Suppressor macrophage (primary cell): Measurements from ENCODE around the gene RIMBP3C.
A peak's percentile ranks its signal among the peaks of the same experiment; 100 is the strongest.
"Not testable (repeated sequence)": the region's sequence is repeated elsewhere in the genome, so short reads cannot be mapped to it uniquely, and the experiment has no call there.

Experiments used
- DNase-seq, 4 experiments: peaks; one replicate each; pipeline ENCODE4 v3.0.0-alpha.2; 2020 to 2022
- total RNA-seq, 17 experiments: gene quantifications; one replicate each; lab custom pipeline; 2026; ENCODE audit warnings: mixed read lengths in 6 of 17, inconsistent platforms in 3 of 17; lab: John Stamatoyannopoulos, UW

Gene RIMBP3C, protein sequence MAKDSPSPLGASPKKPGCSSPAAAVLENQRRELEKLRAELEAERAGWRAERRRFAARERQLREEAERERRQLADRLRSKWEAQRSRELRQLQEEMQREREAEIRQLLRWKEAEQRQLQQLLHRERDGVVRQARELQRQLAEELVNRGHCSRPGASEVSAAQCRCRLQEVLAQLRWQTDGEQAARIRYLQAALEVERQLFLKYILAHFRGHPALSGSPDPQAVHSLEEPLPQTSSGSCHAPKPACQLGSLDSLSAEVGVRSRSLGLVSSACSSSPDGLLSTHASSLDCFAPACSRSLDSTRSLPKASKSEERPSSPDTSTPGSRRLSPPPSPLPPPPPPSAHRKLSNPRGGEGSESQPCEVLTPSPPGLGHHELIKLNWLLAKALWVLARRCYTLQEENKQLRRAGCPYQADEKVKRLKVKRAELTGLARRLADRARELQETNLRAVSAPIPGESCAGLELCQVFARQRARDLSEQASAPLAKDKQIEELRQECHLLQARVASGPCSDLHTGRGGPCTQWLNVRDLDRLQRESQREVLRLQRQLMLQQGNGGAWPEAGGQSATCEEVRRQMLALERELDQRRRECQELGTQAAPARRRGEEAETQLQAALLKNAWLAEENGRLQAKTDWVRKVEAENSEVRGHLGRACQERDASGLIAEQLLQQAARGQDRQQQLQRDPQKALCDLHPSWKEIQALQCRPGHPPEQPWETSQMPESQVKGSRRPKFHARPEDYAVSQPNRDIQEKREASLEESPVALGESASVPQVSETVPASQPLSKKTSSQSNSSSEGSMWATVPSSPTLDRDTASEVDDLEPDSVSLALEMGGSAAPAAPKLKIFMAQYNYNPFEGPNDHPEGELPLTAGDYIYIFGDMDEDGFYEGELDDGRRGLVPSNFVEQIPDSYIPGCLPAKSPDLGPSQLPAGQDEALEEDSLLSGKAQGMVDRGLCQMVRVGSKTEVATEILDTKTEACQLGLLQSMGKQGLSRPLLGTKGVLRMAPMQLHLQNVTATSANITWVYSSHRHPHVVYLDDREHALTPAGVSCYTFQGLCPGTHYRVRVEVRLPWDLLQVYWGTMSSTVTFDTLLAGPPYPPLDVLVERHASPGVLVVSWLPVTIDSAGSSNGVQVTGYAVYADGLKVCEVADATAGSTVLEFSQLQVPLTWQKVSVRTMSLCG (N-terminal part only)
- 0 to 0.66 (median 0.07) reads per million in 17 experiments for total RNA-seq

- DNase-seq: not testable (repeated sequence)
These were observed at the start of gene RIMBP3C for GRCh38 chr22:21551361-21551760. Gene RIMBP3C, minus strand, starts transcription at chr22:21551461. Its CDS starts 485 bp downstream, at chr22:21550976.

DNA sequence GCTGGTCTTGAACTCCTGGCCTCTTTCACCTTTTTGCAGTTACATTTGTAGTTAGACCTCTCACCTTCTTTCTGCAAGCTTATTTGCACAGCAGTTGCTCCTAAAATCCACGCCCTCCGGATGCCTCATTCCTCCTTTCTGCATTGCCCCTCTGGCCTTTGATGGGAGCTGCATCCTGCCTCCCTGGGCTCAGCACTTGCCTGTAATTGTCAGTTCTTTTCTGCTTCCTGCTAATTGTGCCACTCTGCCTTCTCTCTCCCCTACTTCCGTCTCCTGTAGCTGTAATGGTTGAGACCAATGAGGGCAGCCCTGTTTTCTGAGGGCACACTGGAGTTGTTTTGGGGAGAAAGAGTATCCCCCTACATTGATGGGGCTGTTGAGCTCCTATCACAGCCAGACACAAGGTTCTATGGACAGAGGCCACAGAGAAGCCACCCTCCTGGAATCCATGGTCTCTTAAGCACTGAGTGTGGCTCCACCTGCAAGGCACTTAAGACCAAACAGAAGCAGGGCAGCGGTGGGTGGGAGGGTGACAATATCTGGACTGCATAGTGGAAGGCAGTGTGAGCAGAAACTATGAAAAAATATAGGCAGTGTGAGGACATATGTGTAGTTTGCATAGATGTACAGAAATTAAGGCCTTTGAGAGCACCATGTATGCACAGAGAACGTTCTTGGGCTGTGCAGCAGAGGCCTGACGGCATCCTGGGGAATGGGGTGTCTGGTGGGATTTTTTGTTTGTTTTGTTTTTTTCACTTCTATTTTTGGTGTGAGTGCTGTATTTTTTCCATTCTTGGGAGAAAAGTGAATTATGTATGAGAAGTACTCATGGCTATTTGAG is 48.0 kb upstream of the RIMBP3C start:
- DNase-seq: no peak

- DNase-seq: no peak
These were observed 47.0 kb upstream of the RIMBP3C start for GRCh38 chr22:21598302-21598701.

DNA sequence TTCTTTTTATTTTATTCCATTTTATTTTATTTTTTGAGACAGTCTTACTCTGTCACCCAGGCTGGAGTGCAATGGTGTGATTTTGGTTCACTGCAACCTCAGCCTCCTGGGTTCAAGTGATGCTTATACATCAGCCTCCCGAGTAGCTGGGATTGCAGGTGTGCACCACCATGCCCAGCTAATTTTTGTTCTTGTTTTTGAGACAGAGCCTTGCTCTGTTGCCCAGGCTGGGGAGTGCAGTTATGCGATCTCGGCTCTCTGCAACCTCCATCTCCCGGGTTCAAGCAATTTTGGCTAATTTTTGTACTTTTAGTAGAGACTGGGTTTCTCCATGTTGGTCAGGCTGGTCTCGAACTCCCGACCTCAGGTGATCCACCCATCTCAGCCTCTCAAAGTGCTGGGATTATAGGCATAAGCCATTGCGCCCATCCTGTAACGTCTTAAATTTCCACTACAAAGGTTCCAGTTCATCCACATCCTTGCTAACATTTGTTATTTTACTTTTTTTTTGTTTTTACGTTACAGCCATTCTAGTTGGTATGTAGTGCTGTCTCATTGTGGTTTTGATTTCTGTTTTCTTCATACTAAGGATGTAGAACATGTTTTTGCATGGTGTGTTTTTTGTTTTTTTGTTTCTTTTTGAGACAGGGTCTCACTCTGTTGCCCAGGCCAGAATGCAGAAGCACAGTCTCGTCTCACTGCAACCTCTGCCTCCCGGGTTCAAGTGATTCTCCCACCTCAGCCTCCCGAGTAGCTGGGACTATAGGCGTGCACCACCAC is 45.3 kb upstream of the RIMBP3C start:
- not testable (repeated sequence) for DNase-seq

- no peak for DNase-seq
These were observed 43.7 kb upstream of the RIMBP3C start for GRCh38 chr22:21594865-21595452.

- no peak for DNase-seq
These were observed 42.4 kb upstream of the RIMBP3C start for GRCh38 chr22:21593406-21594232.

- no peak for DNase-seq
These were observed 41.2 kb upstream of the RIMBP3C start for GRCh38 chr22:21592422-21592821.

GRCh38 chr22:21591695-21592094 is 40.4 kb upstream of the RIMBP3C start:
- no peak for DNase-seq

GRCh38 chr22:21590809-21591641 is 39.8 kb upstream of the RIMBP3C start:
- DNase-seq: peak in 3 of 4 experiments; percentile 13 to 48 (median 28)

DNA sequence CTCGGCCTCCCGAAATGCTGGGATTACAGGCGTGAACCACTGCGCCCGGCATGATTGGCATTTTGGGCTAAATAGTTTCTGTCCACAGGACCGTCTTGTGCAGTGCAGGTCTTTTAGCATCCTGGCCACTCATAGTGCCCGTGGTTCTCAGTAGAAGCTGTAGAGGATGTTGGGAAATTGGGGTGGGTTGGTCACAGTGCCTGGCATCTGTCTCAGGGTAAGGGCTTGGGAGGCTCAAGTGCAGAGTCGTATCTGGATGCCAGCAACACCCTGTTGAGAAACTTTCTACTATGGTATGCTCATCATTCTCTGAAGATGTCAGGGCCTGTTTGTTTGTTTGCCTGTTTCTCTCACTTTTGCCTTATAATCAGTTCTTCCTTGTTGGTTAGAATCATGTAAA is 38.1 kb upstream of the RIMBP3C start:
- no peak for DNase-seq

DNA sequence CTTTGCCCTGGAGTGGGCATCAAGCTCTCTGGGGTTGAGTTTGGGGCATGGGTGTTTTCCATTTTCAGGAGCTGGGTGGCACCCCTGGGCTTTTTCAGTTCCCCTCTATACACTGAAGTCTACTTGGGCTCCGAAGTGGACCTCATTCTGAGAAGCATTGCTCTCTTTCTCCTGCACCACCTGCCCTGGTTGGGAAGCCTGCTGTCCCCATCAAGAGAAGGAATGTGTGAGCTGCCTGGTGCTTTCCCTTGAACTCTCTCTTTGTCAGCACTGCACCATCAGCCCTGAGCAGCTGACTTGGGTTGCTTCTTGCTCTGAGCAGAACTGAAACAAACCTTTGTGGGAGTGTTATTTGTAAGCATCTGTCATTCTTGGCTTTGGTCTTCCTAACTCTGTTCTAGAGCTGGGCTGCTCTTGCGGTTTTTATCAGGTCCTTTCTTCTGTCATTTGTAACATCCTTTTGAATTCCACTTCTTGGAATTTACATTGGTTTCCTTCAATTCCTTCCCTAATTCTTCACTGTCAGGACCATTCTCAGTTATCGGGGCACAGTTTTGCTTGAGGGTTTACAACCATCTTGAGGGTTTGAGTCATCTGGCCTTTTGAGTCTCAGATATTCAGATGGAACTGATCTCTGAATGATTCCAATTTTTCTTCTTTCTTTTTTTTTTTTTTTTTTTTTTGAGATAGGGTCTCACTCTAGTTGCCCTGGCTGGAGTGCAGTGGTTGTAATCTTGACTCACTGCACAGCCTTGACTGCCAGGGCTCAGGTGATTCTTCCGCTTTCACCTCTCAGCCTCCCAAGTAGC is 36.7 kb upstream of the RIMBP3C start:
- peak; percentile 48 to 76 (median 74) for DNase-seq

DNA sequence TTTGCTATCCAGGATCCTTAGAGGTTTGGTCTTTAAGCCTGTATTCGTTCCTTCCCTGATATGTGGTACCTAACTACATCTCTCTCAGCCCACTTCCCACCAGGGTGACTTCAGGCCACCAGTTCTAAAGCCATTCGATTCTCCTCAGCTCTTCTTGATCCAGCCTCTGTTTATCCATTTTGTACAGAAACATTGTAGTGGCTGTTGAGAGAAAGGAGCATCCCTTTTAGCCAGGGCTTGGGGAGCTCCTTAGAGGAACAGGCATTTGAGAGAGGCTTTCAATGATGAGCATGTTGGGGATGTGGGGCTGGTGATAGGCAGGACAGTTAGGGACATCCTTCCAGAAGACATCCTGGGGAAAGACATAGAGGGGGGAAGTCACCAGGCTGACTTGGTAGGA is 34.1 kb upstream of the RIMBP3C start:
- no peak for DNase-seq

DNA sequence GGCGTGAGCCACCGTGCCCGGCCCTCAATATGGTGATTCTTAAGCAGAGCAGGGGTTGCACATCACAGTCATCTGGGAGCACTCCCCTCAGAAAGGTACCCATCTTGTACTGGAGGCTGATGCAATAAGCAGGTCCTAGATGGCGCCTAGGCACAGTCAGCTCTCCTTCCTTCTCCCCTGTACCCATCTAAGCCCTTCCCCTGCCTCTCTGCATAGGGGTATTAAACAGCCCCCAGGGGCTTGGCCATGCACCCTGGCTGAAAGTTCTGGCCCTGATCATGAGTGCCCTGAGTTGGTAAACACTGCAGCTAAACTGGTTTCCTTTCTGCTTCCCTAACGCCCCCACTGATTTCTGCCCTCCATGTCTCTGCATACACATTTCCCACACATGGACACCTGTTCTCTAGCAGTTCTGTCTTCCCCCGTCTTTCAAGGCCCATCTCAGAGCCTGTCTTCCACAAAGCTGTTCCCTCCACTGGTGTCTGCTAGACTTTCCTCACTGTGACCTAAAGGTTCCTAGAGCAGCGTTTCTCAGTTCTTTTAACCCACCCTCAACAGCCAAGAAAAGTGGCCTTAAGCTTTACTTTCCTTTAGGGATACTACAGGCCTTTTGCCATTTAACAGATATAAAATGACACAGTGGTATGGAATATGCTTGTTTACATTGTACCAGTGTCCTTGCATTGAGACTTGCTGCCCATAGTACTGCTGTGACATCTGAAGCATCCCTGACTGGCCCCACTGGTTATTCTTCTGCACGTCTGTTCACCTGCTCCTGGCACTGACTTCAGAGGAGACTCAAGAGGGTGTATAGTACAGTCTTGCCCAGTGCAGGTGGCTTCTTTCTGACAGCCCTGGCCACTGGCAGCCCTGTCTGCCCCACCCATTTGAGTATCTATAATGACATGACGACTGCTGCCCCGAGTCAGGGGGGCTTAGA is 31.8 kb upstream of the RIMBP3C start:
- no peak for DNase-seq

DNA sequence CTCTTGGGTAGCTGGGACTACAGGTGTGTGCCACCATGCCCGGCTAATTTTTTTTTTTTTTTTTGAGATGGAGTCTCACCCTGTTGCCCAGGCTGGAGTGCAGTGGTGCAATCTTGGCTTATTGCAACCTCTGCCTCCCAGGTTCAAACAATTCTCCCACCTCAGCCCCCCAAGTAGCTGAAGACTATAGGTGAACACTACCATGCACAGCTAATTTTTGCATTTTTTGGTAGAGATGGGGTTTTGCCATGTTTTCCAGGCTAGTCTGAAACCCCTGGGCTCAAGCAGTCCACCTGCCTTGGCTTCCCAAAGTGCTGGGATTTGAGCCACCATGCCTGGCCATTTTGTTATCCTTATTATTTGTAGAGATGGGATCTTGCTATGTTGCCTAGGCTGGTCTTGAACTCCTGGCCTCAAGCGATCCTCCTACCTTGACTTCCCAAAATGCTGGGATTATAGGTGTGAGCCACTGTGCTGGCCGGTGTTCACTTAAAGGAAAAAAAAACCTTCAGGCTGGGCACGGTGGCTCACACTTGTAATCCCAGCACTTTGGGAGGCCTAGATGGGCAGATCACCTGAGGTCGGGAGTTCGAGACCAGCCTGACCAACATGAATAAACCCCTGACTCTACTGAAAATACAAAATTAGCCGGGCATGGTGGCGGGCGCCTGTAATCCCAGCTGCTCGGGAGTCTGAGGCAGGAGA is 29.9 kb upstream of the RIMBP3C start:
- DNase-seq: not testable (repeated sequence)

GRCh38 chr22:21580623-21581007 is 29.4 kb upstream of the RIMBP3C start:
- not testable (repeated sequence) for DNase-seq

DNA sequence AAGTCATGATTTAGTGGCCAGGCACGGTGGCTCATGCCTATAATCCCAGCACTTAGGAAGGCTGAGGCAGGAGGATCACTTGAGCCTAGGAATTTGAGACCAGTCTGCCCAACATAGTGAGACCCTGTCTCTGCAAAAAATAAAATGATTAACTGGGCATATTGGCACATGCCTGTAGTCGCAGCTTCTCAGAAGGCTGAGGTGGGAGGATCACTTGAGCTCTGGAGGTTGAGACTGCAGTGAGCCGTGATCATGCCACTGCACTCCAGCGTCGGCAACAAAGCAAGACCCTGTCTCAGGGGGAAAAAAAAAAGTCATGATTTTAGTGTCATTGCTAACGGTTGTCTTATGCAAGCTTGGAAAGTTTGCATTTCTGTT is 28.2 kb upstream of the RIMBP3C start:
- DNase-seq: no peak
